ACHN (cell line): ENCODE results near the gene LRIF1.
A peak's percentile ranks its signal among the peaks of the same experiment; 100 is the strongest.
"Not testable (repeated sequence)": the region's sequence is repeated elsewhere in the genome, so short reads cannot be mapped to it uniquely, and the experiment has no call there.

Experiments used
- DNase-seq: peaks from one replicate; pipeline ENCODE4 v3.0.0-alpha.2; 2015
- in situ Hi-C: cut with HindIII; loops from 2 replicates; pipeline ENCODE4 v1.10.0; 2017; ENCODE audit warnings: low sequenced_read_pairs, low pct_ligation_motif_present, low pct_unique_long_range_greater_than_20kb

LRIF1 gene

GRCh38 chr1:110963691-110964454 is at the start of gene LRIF1:
TSS of gene LRIF1 (minus strand) at chr1:110963922. CDS start at chr1:110963688, 234 bp downstream.
- in situ Hi-C loops: no loop called here
- peak; percentile 99 for DNase-seq

- in situ Hi-C loops: no loop called here
- no peak for DNase-seq
These were observed 44.3 kb upstream of the LRIF1 start for GRCh38 chr1:111008031-111008430.

GRCh38 chr1:111006556-111006955 is 42.8 kb upstream of the LRIF1 start:
- DNase-seq: no peak
- in situ Hi-C loops: no loop called here

GRCh38 chr1:110999607-111000006 is 35.9 kb upstream of the LRIF1 start:
- DNase-seq, in situ Hi-C loops: not testable (repeated sequence)

GRCh38 chr1:110992329-110992728 is 28.6 kb upstream of the LRIF1 start:
- in situ Hi-C loops: not testable (repeated sequence)
- DNase-seq: peak; percentile 32

GRCh38 chr1:110991295-110991694 is 27.6 kb upstream of the LRIF1 start:
- in situ Hi-C loops, DNase-seq: not testable (repeated sequence)

GRCh38 chr1:110990541-110990940 is 26.8 kb upstream of the LRIF1 start:
- in situ Hi-C loops: no loop called here
- DNase-seq: no peak

- DNase-seq: no peak
- in situ Hi-C loops: no loop called here
These were observed 22.7 kb upstream of the LRIF1 start for GRCh38 chr1:110986407-110986891.

GRCh38 chr1:110982320-110982719 is 18.6 kb upstream of the LRIF1 start:
- DNase-seq: no peak
- in situ Hi-C loops: no loop called here

- in situ Hi-C loops: no loop called here
- no peak for DNase-seq
These were observed 15.4 kb upstream of the LRIF1 start for GRCh38 chr1:110979154-110979553.

- DNase-seq: no peak
- in situ Hi-C loops: no loop called here
These were observed 12.4 kb upstream of the LRIF1 start for GRCh38 chr1:110976089-110976488.

- DNase-seq: no peak
- in situ Hi-C loops: no loop called here
These were observed 11.5 kb upstream of the LRIF1 start for GRCh38 chr1:110975265-110975664.

GRCh38 chr1:110967256-110967655 is 3.5 kb upstream of the LRIF1 start:
- no peak for DNase-seq
- in situ Hi-C loops: no loop called here

- in situ Hi-C loops: no loop called here
- no peak for DNase-seq
These were observed 757 bp upstream of the LRIF1 start for GRCh38 chr1:110964455-110964903.

- in situ Hi-C loops: no loop called here
- peak; percentile 78 for DNase-seq
These were observed 631 bp downstream of the LRIF1 start for GRCh38 chr1:110962892-110963690.

- in situ Hi-C loops: no loop called here
- no peak for DNase-seq
These were observed 1.8 kb downstream of the LRIF1 start for GRCh38 chr1:110961902-110962301.

- no peak for DNase-seq
- in situ Hi-C loops: no loop called here
These were observed 2.8 kb downstream of the LRIF1 start for GRCh38 chr1:110960777-110961420.

- in situ Hi-C loops: no loop called here
- DNase-seq: no peak
These were observed 5.9 kb downstream of the LRIF1 start for GRCh38 chr1:110957798-110958197.

- in situ Hi-C loops: no loop called here
- no peak for DNase-seq
These were observed 7.1 kb downstream of the LRIF1 start for GRCh38 chr1:110956586-110956985.
